Nephron progenitor cell (in vitro differentiated cells): ENCODE measurements around the gene ATP2C2.
"Not testable (repeated sequence)": the region's sequence is repeated elsewhere in the genome, so short reads cannot be mapped to it uniquely, and the experiment has no call there.

Experiments
- DNase-seq: peaks from one replicate; pipeline ENCODE4 v3.0.0; 2021
- H3K27ac Mint-ChIP-seq: 2 replicates; pipeline ENCODE4 v1.8.0; 2021; ENCODE audit warnings: mild to moderate bottlenecking, moderate library complexity, mixed read lengths
- H3K27me3 Mint-ChIP-seq: 2 replicates; pipeline ENCODE4 v1.8.0; 2021; ENCODE audit warnings: mild to moderate bottlenecking, low read depth, mixed read lengths; ENCODE audit not compliant: poor library complexity
- H3K36me3 Mint-ChIP-seq: 2 replicates; pipeline ENCODE4 v1.8.0; 2021; ENCODE audit warnings: low read depth, mixed read lengths
- H3K4me1 Mint-ChIP-seq: 2 replicates; pipeline ENCODE4 v1.8.0; 2021; ENCODE audit warnings: mixed read lengths
- H3K4me3 Mint-ChIP-seq: 2 replicates; pipeline ENCODE4 v1.8.0; 2021; ENCODE audit warnings: mild to moderate bottlenecking, moderate library complexity, mixed read lengths
- H3K9me3 Mint-ChIP-seq: 2 replicates; pipeline ENCODE4 v1.8.0; 2021; ENCODE audit warnings: mild to moderate bottlenecking, moderate library complexity, mixed read lengths
- TF ChIP-seq, protein P1 (sequence below): fragments of 200-600 bp; sonication (generic); IDR thresholded peaks from 2 replicates; pipeline ENCODE4 v1.5.0; 2021; ENCODE audit warnings: antibody characterized with exemption

ATP2C2 gene

DNA sequence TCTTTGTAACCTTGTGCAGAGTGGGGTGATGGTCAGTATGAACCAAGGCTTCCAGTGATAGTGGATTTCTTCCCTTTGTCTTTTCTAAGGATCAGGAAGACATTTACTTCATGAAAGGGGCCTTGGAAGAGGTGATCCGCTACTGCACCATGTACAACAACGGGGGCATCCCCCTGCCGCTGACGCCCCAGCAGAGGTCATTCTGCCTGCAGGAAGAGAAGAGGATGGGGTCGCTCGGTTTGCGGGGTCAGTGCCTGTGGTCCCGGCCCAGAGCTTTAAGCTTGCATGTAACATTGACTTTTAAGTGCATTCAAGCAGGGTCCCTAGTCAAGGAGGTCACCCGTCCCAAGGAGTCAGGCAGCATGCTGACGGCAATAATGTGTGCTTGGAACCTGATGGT, 80.1 kb downstream of the ATP2C2 start:
- peaks cover 4% of the 10 kb centered on the region for H3K9me3 Mint-ChIP-seq
- no peak overlapping the region for H3K4me3 Mint-ChIP-seq
- DNase-seq, result no peak
- TF ChIP-seq, protein P1, sequence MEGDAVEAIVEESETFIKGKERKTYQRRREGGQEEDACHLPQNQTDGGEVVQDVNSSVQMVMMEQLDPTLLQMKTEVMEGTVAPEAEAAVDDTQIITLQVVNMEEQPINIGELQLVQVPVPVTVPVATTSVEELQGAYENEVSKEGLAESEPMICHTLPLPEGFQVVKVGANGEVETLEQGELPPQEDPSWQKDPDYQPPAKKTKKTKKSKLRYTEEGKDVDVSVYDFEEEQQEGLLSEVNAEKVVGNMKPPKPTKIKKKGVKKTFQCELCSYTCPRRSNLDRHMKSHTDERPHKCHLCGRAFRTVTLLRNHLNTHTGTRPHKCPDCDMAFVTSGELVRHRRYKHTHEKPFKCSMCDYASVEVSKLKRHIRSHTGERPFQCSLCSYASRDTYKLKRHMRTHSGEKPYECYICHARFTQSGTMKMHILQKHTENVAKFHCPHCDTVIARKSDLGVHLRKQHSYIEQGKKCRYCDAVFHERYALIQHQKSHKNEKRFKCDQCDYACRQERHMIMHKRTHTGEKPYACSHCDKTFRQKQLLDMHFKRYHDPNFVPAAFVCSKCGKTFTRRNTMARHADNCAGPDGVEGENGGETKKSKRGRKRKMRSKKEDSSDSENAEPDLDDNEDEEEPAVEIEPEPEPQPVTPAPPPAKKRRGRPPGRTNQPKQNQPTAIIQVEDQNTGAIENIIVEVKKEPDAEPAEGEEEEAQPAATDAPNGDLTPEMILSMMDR, result no peak
- peak overlapping the region; percentile 34 for H3K27ac Mint-ChIP-seq
- no peaks in the 10 kb centered on the region for H3K36me3 Mint-ChIP-seq
- H3K4me1 Mint-ChIP-seq, result peaks cover 51% of the 10 kb centered on the region
- H3K27me3 Mint-ChIP-seq, result peaks cover 12% of the 10 kb centered on the region

DNA sequence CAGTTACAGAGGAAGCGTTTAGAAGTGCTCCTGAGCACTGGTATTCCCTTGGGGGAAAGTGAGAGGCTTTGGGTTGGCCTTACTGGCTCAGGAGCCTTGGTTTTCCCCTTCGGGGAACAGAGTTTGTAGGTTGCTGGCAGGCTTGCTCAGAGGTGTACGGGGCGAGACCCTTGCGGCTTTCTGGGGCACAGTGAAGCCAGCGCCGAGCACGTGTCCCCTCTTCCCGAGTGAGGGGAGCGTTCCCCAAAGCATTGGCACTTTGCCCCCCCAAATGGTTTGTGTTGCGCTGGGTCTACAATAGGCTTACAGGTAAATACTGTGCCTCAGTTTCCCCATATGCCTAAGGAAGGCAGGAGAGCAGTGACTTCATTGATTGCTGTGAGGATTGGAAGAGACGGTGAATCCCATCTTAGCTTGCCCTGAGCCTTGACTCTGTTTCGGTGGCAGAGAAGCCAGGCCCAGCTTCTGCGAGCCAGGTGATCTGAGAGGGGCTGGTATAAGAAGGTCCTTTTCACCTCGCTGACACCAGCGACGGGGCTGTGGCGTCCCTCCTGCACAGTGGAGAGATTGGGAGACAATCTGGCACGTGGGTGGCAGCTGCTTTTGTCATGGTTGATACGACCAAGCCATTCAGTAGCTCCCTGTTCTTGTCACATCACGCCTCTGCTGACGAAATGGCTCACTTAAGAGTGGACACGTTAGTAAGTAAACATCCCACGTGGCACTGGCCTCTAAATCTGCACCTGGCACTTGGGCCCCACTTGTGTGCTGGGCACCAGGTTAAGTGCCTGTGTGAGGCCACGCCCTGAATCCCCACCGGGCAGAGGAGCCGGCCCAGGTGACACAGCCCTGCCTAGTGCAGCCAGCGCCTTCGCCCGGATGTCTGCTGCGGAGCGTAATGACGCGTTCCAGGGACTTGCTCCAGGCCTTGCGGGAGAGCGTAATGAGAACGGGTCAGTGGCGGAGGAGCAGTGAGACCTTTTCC, 81.1 kb downstream of the ATP2C2 start:
- peaks cover 47% of the 10 kb centered on the region for H3K4me1 Mint-ChIP-seq
- no peak overlapping the region for H3K4me3 Mint-ChIP-seq
- TF ChIP-seq, protein P1, result no peak
- peak overlapping the region; percentile 36 for H3K27ac Mint-ChIP-seq
- peaks cover 4% of the 10 kb centered on the region for H3K9me3 Mint-ChIP-seq
- no peaks in the 10 kb centered on the region for H3K36me3 Mint-ChIP-seq
- H3K27me3 Mint-ChIP-seq, result peaks cover 9% of the 10 kb centered on the region
- no peak for DNase-seq

DNA sequence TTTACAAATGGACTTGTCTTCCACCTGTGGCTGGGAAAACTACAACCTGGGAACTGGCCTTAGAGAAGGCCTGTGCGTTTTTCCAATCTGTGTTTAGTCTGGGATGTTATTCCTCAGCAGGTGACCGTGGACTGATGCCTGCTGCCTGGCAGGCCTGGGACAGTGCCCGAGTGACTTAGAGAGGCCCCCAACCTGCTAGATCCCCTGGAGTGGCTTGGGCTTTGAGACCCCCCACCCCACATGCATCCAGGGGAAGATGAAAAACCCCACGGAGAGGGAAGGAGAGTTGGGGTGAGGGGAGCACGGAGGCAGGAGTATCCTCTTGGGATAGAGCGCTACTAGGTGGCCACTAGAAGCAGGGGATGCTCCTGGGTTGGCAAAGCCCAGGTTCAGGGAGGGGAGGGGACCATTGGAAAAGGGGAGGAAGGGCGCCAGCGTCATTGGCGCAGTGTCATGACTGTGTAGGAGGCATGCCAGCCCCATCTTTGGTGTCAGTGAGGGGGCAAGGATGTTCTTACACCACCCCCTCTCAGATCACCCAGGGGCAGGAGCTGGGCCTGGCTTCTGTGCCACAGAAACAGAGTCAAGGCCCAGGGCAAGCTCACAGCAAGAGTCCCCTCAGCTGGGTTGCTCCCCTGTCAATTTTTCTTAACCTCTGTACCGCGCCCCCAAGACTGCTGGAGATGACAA, 82.0 kb downstream of the ATP2C2 start:
- peaks cover 4% of the 10 kb centered on the region for H3K9me3 Mint-ChIP-seq
- TF ChIP-seq, protein P1, result no peak
- peaks cover 39% of the 10 kb centered on the region for H3K4me1 Mint-ChIP-seq

DNA sequence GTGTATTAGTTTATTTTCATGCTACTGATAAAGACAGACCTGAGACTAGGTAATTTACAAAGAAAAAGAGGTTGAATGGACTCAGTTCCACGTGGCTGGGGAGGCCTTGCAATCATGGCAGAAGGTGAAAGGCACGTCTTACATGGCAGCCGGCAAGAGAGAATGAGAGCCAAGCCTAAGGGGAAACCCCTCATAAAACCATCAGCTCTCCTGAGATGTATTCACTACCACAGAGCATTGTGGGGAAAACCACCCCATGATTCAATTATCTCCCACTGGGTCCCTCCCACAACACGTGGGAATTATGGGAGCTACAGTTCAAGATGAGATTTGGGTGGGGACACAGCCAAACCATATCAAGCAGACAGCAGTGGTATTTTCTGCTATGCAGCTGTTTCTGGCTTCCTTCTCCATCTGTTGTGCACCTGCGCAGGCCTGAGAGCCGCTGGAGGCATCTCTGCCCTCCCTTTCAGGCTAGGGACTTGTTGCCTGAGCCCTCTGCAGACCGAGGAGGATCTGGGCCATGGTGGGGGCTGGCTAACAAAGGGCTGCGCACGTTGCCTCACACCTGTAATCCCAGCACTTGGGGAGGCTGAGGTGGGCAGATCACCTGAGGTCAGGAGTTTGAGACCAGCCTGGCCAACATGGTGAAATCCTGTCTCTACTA, 82.8 kb downstream of the ATP2C2 start:
- H3K4me1 Mint-ChIP-seq, result peaks cover 35% of the 10 kb centered on the region
- H3K9me3 Mint-ChIP-seq, H3K4me3 Mint-ChIP-seq, DNase-seq, H3K36me3 Mint-ChIP-seq, H3K27me3 Mint-ChIP-seq: not testable (repeated sequence)
- H3K27ac Mint-ChIP-seq, result peak overlapping the region; percentile 11

More for the DNA sequence above, 82.0 kb downstream of the ATP2C2 start:
- Mint-ChIP-seq H3K27ac (no peak overlapping the region), H3K4me3 (no peak overlapping the region), H3K27me3 (peaks cover 9% of the 10 kb centered on the region), H3K36me3 (no peaks in the 10 kb centered on the region)
- no peak for DNase-seq

DNA sequence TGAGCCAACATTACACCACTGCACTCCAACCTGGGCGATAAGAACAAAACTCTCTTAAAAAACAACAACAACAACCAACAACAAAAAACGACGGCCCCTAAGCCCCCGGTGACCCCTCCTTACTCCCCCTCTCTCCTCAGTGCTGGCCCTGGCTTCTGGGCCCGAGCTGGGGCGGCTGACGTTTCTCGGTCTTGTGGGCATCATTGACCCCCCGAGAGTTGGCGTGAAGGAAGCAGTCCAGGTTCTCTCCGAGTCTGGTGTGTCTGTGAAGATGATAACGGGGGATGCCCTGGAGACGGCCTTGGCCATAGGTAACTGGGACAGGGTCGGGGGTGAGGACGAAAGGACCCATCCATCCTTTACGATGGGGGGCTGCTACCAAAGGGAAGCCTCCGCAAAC, 83.4 kb downstream of the ATP2C2 start:
- peaks cover 4% of the 10 kb centered on the region for H3K9me3 Mint-ChIP-seq
- H3K4me3 Mint-ChIP-seq, result no peak overlapping the region
- peaks cover 9% of the 10 kb centered on the region for H3K27me3 Mint-ChIP-seq
- no peaks in the 10 kb centered on the region for H3K36me3 Mint-ChIP-seq
- DNase-seq, result no peak
- no peak overlapping the region for H3K27ac Mint-ChIP-seq
- H3K4me1 Mint-ChIP-seq, result peaks cover 35% of the 10 kb centered on the region
- TF ChIP-seq, protein P1, result no peak
